ENCODE results near the gene NEU4.
"Not testable (repeated sequence)": the region's sequence is repeated elsewhere in the genome, so short reads cannot be mapped to it uniquely, and the experiment has no call there.

NEU4 gene

DNA sequence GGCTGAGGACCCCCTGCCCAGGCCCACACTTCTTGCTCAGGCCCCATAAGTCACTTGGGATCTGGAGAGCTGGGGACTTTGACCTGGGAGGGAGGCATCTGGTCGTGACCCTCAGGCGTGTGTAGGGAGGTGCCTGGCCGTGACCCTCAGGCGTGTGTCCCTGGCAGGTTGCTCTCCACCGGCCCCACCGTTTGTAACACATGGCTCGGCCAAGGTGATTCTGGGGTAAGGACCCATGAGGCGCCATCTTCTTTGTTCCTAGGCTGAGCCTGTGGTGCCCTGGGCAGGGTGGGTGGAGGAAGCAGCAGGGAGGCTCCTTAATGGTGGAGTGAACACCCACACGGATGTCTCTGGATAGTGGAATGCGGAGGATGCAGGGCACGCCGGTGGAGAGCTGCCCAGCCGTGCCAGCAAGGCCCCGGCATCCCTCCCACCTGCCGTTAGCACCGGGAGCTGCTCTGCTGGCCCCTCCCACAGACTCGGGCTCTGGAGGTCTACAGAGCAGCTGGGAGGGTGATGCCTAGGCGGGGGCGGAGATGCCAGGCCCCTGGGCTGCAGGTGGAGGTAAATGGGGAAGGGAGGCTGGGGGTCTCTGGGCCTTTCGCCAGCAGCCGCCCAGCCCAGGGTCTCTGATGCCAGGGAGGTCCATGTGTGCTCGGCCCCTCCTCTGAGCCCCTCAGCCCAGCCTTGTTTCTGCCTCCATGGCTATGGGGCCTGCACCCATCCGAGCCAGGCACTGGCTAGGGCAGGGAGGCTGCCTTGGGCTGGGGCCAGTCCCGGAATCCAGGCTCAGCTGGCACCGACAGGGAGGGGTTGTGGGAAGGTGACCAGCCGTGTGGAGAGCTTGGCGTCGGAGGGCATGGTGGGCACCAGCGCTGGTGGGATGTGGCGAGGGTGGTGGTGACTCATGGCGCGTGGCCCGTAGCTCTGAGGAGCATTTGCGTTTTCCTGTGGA lies 33.5 kb upstream of the NEU4 start:
- no peak for DNase-seq

DNA sequence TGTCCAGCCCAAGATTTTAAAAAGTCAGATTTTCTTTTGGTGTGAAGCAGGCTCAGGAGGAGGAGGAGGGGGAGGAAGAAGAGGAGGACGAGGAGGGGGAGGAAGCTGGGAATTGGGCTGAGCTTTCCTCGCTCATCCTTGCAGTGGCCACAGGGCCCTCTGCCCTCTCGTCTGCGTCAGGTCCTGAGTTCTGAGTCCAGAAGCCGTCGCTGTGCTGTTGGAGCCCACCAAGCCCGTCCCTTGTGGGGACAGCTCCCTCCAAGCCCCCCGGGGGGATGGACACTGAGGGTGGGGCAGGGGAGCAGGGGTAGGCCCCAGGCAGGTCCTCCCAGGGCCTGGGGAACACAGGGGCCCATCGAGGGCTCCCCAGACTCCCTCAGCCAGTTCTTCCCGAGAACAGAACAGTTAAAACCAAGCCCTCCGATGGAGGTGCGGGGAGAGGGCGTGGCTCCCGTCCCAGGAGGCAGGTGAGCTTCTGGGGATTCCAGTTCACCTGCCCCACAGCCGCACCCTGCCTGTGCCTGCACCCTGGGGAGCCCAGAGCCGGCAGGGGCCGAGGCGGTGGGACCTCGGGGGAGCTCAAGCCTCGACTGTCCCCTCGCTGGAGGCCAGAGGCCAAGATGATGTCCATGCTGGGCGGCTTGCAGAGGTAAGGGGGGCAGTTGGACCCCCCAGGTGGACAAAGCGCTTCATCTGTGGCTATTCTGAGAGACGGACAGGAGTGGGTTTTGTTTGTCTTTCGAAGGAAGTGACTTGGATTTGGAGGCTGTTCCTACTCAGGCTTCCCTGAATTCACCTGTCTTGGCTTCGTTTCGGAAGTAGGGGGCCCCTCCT lies 32.4 kb upstream of the NEU4 start, which contains the start of gene GAL3ST2:
TSS of gene GAL3ST2 (plus strand) at position 487 of the 834 bp plus-strand sequence. CDS start at position 621, 134 bp downstream.
- DNase-seq: no peak

DNA sequence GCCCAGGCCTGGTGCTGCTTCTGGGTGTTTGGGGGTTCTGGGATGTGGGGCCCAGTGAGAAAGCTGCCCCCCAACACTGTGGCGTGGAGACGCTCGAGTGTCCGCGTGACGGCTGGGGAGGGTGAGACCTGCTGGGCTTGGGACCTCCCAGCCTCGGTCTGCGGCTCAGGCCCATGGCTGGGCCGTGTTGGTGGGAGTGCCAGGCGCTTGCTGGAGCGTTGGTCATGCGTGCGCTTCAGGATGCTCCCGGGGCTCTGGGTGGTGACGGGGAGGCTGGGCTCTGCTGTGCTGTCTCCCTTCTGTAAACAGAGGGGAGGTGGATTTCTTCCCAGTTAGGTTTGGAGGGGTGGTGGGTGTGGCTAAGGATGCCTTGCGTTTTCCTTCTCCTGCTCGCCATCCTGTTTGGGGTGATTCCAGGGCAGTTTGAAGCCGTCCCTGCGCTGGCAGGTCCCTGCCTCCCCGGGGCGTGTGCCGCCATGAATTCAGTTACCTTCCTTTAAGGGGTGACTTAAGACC lies 31.8 kb upstream of the NEU4 start:
- no peak for DNase-seq

DNA sequence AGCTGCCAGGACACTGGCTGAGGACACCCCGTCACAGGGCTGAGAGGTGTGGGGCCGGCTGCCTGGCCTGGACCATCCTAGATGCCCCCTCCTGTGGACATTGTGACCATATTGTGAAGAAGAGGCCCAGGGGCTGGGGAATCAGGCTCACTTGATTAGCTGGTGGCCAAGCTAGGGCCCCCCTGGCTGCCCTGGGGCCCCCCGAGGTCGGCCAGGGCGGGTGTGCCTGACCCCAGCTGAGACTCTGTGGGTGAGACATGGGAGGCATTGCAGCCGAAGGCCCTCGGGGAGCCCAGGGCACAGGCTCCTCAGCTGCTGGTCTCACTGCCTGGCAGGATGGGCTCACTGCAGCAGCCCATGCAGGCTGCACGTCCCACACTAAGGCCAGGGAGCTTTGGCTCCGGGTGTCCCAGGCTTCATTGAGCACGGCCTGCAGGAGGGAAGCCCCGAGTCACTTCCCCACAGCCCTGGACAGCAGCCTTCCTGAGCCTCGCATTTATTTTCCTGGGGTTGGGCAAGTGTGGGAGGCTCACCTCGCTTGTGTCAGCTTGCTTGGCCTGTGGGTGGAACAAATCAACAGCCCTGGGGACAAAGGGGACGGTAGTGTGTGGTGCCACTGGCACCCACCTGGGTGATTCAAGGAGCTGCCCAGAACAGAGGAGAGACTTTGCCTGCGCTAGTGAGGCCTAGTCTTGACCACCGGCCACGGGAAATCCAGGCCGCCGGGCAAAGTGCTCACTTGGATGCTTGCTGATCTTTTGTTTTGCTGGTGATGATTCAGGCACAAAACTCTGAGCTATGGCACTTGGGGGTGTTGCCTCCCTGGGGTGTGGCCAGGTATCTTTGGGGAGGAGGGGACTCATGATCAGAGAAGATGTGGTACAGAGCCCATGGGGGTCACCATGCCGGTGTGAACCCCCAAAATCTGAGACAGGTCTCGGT lies 31.0 kb upstream of the NEU4 start:
- DNase-seq: no peak

DNA sequence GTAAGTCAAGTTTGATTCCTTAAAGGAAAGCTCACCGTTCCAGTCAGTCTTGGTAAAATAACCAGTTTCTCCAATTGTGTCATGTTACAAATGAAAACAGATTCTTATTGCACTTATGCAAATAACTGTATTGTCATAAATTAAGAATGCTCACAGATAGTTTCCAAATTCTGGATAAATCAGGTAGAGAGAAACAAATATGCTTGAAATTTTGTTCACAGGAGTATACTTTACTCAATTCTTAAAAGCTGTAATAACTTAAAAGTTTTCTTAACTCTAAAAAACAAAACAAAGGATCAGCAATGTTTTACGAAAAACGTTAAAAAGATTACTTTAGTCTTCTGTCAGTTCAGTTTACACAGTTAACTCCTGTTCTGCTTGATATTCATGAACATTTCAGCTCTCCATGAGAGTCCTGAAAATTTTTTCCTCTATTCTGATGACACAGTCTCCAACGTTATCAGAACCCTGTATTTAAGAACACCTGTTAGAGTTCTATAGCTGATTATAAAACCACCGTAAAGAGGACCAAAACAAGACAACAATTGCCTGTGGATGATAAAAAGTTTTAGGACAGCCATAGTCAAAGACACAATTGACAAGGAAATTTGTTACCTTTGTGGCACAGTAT lies 27.9 kb upstream of the NEU4 start:
- no peak for DNase-seq

DNA sequence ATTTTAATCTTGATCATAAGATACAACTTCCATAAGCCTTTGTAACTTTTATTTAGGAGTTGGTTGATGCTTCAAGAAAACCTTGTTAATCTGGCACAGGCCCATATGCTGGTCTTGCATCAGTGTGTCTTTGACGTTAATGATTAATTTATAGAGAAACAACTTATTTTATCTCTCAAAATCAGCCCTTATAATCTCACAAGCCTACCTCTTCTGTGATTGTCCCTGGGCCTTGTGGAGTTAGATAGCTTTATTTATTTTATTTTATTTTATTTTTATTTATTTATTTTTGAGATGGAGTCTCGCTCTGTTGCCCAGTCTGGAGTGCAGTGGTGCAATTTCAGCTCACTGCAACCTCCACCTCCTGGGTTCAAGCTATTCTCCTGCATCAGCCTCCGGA lies 26.9 kb upstream of the NEU4 start:
- not testable (repeated sequence) for DNase-seq

DNA sequence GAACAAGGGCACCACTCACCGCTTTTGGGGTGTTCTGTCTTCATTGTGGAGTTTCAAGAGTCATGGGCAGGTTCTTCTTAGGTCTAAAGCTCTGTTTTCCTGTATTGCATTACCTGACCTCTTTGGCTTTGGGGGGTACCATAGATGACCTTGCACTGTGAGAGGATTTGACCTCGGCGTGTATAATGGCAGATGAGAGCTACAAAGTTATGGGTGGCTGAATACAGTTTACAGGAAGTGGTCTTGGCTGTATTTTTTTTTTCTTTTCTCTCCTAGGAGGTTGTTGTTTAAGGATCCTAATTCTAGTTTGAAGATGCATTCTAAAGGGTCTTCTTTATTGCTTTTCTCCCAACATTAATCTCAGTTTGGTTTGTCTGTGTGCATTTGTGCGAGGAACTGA lies 20.9 kb upstream of the NEU4 start:
- no peak for DNase-seq

DNA sequence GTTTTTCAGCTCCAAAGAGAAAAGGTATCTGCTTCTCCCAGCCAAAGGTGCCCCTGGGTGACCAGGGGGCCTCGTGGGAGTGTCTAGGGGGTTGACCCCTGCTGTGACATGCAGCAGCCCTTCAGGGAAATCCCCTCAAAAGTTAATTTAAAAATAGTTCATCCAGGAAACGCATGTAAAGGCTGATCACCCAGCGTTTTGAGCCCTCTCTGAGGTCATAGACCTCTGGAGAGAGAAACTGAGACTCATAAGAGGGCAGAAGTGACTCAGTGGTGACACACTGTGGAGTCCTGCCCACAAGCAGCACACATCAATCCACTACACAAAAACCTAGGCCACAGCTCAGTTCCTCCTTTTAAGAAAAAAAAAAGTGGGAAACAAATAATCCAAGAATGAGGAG lies 20.4 kb upstream of the NEU4 start:
- no peak for DNase-seq

DNA sequence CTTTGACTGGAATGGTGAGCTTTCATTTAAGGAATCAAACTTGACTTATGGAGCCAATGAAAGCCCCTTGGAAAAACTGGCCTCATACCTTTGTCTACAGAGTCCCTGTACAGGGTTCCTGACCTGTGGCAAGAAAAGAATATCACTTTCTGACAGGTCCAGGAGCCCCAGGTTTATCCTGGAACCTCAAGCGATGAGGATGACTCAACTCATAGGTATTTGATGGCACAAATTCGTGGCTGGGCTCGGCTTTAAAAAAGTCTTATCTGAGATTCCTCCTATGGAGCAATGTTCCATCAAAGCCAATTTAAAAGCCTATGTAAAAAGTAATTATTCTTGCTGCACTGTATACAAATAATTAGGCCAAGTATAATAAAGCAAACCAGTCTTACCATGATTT lies 17.6 kb upstream of the NEU4 start:
- DNase-seq: not testable (repeated sequence)

DNA sequence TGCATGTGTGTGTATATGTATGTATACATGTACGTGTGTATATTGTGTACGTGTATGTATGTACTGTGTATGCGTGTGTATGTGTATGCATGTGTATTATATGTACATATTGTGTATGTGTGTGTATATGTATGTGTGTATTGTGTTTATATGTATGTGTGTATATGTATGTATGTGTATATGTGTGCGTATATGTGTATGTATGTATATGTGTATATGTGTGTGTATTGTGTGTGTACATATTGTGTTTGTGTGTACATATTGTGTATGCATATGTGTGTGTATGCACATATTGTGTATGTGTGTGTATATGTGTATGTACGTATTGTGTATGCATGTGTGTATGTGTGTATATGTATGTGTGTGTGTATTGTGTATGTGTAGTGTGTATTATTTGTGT lies 15.6 kb upstream of the NEU4 start:
- no peak for DNase-seq

DNA sequence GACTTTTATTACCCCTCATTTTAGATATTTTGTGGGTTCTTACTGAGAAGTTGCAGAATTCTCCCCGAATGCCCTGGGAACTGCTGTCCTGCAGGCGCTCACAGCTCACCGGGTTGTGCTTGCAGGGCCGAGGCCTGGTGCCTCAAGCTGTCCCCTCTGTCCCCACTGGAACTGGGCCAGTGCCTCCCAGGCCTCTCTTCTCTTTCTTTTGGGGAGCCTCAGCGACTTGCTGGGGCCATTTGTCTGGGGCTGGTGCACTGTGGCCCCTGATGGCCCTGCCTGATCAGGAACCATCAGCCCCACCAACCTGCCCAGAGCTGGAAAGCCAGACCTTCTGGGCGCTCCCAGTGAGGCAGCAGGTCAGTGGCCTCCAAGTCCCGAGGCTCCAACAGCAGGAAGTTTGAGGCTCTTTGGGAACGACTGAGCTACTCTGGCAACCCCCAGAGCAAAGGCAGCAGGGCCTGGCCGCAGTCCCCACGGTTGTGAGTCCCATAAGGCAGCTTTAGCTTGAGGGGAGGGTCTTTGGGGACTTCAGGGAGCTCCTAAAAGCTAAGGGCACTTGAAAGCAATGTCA lies 14.7 kb upstream of the NEU4 start:
- no peak for DNase-seq

DNA sequence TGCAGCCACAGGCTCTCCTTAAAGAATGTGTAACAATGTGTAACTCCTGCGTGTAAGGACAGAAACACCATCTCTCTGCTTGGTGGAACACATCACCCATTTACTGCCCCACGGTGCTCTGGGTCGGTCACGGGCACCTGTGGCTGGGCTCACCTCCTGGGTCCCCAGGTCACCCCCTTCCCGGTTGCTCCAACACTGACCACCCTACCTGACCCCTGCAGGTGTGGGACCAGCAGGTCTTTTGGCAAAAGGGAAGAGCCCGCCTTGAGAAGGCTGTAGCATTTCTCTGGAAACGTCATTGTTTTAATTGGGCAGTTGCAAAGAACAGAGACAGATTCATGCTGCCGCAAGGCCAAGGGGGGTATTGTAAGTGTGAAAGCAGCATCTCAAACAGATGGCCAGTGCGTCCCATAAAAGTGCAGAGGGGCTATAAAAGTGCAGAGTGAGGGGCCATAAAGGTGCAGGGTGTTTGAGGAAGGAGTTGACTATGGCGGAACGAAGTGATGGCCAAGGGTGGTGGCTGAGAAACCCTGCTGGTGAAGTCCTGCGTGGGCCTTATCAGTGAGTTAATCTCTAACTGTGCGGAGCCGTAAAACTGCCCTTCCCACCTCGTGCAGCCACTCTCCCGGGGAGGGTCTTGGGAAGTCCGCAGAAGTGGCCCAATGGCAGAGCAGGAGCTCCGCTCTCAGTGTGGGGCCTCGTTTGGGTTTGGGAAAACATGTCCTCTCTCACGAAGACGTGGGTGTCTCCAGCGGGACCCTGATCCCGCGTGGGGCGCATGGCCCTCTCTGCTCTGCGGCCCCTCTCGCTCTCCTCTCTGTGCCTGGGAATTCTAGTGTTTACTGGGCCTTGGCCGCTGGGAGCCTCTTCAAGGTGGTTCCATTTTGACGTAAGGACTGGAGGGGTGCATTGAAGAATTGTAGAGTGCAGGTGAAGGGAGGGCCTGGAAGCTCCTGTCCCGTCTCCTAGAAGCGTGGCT lies 13.7 kb upstream of the NEU4 start:
- DNase-seq: no peak

DNA sequence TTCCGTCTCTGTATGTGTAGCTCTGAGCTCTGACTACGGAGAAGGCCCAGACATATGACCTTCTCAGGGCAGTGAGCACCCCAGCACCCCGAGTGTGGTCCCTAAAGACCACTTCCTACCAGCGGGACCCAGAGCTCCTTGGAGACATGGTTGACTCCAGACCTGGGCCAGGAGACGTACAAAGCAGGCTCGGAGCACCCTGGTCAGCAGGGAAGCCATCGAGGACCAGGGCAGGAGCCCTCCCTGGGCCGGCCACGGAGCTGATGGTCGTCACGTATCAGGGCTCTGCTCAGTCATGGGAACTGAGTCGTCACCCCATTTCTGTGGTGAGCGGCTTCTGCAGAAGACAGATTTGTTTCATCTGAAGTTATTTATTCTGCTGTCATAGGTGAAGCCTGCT lies 12.8 kb upstream of the NEU4 start:
- no peak for DNase-seq

DNA sequence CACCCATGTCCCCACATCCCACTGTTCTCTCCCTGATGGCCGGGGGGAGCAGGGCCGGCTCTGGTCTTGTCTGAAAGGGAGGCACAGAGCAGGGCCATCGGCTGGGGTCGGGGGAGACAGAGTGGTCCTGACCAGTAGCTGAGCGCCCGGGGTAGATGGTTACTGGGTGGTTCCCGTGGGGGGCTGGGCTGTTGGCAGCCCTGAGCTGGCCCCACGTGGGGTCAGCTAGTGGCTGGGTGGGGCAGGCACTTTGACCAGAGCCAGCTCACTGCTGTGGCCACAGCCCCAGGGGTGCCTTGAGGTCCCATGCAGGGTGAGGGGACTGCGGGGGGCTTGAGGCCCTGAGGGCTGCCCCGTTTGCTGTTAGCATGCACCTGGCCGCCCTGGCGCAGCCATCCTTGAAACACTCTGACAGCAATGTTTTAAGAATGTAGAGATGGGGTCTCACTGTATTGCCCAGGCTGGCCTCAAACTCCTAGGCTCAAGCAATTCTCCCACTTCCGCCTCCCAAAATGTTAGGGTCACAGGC lies 12.3 kb upstream of the NEU4 start:
- DNase-seq: no peak

DNA sequence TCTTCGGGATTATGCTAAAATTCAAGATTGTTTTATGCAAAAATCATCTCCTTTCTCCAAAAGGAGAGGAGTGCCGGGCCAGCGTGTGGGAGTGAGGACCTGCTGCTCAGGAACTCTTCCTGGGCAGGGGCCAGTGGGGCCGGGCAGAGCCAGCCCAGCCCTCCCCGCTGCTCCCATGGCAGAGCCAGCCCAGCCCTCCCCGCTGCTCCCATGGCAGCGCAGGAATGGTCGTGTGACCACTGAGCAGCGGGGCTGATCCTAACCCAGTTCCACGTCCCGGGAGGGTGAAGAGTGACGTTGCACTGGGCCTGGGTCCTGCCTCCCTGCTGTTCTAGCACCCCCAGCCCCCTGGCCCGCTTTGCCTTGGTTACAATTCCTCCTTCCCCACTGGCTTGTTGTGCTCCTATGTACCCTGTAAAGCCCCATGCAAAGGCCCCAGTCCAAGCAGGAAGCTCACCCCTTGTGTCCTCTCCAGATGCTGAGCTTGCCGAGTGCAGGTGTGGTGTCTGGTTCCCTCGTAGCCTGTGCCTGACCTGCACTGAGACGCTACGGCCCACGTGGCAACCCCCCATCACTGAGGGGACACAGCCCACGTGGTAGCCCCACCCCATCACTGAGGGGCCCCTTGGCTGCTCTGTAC lies 11.4 kb upstream of the NEU4 start:
- no peak for DNase-seq

DNA sequence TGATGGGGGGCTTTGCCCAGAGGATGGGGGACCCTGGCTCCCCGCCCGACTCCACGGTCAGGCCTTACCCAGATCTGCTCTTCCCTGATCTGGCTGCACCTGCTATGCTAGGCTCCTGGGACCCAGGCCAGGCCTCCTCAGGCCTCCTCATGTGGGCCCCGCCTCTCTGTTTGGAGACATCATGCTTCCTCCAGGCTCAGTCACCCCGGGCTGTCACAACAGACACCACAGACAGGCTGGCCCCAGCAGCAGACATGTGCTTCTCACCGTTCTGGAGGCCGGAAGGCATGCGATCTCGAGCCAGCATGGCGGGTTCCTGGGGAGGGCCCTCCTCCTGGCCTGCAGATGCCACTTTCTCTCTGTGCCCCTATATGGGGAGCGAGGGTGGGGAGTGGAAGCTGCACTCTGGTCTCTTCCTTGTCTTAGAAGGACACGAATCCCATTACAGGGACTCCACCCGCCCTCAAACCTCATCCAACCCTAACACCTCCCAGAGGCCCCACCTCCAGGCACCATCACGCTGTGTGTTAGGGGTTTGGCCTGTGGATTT lies 10.8 kb upstream of the NEU4 start:
- no peak for DNase-seq

DNA sequence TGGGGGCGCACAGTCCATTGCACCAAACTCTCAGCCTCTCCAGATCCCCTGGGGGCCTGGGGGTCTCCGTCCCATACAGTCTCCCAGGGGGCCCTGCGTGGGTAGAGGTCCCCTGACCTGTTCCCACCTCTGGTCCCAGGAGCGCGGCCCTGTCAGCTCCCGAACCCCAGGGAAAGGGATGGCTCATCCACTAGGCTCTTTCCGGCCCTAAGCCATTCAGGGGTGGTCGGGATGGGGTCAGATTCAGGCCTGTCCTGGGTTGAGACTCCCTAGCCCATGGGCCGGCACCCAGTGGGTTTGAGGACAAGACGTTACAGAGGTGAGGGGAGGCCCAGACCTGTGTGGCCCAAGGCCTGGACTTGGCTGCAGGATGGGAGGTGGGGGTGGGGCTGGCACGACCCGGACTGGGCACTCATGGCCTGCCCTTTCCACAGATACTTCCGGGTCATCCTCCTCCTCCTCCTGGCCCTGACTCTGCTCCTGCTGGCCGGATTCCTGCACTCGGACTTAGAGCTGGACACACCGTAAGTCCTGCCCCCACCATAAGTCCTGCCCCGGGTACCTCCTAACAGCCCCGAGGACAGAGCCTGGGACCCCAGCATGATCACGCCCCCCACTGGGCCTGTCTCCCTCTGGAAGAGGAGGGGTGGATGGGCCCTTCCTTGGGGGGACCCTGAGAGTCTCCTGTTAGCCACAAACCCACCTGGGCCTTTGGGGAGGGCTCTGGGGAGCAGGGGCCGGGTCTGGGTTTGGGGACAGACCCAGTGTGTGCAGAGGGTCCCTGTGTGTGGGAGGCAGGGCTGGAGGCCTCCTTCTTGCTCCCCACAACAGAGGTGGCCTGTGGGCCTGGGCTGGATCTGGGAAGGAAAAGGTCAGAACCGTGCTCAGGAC lies 10.1 kb upstream of the NEU4 start:
- no peak for DNase-seq

All from hematopoietic multipotent progenitor cell treated with erythropoietin and hydrocortisone succinate and interleukin-3 and kit ligand, for 4 days (in vitro differentiated cells).